Muscle of arm (tissue), 14 donors: ENCODE data around the gene BBS10. TPM values are rescaled to one million over a fixed set of nuclear protein-coding genes. Genes with fewer than 3 reads are reported as not detected.
"Not testable (repeated sequence)": the region's sequence is repeated elsewhere in the genome, so short reads cannot be mapped to it uniquely, and the experiment has no call there.

ENCODE experiments used
- DNase-seq: peaks from one replicate; pipeline ENCODE4 v3.0.0-alpha.2; 2013
- long read RNA-seq, 11 donors: transcript quantifications; one replicate each; lab custom pipeline, GENCODE V29; 2026
- polyA plus RNA-seq, 12 donors: library from polyadenylated mRNA; unstranded; fragments of 120-200 nt; gene quantifications; one replicate each; pipeline ENCODE4 v1.2.1, GENCODE V29; 2013; ENCODE audit not compliant: insufficient read length in 12 of 12

The BBS10 gene
- polyA plus RNA-seq = 10 to 100 TPM in 11 of 12 donors, not detected in 1; 13.6 to 19.8 (median 16.5) TPM
- long read RNA-seq, donor 1, transcript BBS10-201 (2 exons, 3,595 nt) = major isoform, 5 of 5 reads
- long read RNA-seq, donor 1, partial matches to known transcripts = 0 of 5 reads
- long read RNA-seq, donor 1, other reads (novel, unspliced or antisense) = 0 of 5 reads
- long read RNA-seq, donor 2, transcript BBS10-201 (2 exons, 3,595 nt) = major isoform, 7 of 7 reads
- long read RNA-seq, donor 2, partial matches to known transcripts = 0 of 7 reads
- long read RNA-seq, donor 2, other reads (novel, unspliced or antisense) = 0 of 7 reads
- long read RNA-seq, donor 3, partial matches to known transcripts = 0 of 2 reads
- long read RNA-seq, donor 3, other reads (novel, unspliced or antisense) = 0 of 2 reads
- long read RNA-seq, donor 4, partial matches to known transcripts = 0 of 4 reads
- long read RNA-seq, donor 4, other reads (novel, unspliced or antisense) = 0 of 4 reads
- long read RNA-seq, donor 5 = 0 reads
- long read RNA-seq, donor 6, partial matches to known transcripts = 0 of 3 reads
- long read RNA-seq, donor 6, other reads (novel, unspliced or antisense) = 0 of 3 reads
- long read RNA-seq, donor 7, partial matches to known transcripts = 0 of 1 reads
- long read RNA-seq, donor 7, other reads (novel, unspliced or antisense) = 0 of 1 reads
- long read RNA-seq, donor 8, partial matches to known transcripts = 0 of 4 reads
- long read RNA-seq, donor 8, other reads (novel, unspliced or antisense) = 0 of 4 reads
- long read RNA-seq, donor 9, partial matches to known transcripts = 0 of 2 reads
- long read RNA-seq, donor 9, other reads (novel, unspliced or antisense) = 0 of 2 reads
- long read RNA-seq, donor 10, transcript BBS10-201 (2 exons, 3,595 nt) = major isoform, 6 of 6 reads
- long read RNA-seq, donor 10, partial matches to known transcripts = 0 of 6 reads
- long read RNA-seq, donor 10, other reads (novel, unspliced or antisense) = 0 of 6 reads
- long read RNA-seq, donor 11, transcript BBS10-201 (2 exons, 3,595 nt) = major isoform, 8 of 8 reads
- long read RNA-seq, donor 11, partial matches to known transcripts = 0 of 8 reads
- long read RNA-seq, donor 11, other reads (novel, unspliced or antisense) = 0 of 8 reads

GRCh38 chr12:76348079-76348901 is at the start of gene BBS10:
Gene BBS10 (minus strand): TSS chr12:76348415. CDS start chr12:76348358, 57 bp downstream.
- peak; percentile 92 for DNase-seq

DNA sequence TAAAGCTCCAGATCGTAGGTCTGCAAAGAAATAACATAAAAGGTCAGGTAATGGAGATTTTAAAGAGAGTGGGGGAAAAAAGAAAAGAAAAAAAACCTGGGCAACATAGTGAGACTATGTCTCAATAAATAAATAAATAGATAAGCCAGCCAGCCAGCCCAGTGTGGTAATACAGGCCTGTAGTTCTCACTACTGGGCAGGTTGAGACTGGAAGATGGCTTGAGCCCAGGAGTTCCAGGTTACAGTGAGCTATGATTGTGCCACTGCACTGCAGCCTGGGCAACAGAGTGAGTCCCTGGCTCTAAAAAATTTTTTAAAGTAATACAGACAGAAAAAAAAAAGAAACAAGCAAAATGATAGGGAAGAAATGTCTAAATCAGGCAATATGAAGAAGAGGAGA is 43.2 kb upstream of the BBS10 start:
- no peak for DNase-seq

GRCh38 chr12:76387614-76388013 is 39.4 kb upstream of the BBS10 start:
- DNase-seq = no peak

GRCh38 chr12:76384560-76384959 is 36.3 kb upstream of the BBS10 start:
- no peak for DNase-seq

GRCh38 chr12:76383988-76384387 is 35.8 kb upstream of the BBS10 start:
- no peak for DNase-seq

DNA sequence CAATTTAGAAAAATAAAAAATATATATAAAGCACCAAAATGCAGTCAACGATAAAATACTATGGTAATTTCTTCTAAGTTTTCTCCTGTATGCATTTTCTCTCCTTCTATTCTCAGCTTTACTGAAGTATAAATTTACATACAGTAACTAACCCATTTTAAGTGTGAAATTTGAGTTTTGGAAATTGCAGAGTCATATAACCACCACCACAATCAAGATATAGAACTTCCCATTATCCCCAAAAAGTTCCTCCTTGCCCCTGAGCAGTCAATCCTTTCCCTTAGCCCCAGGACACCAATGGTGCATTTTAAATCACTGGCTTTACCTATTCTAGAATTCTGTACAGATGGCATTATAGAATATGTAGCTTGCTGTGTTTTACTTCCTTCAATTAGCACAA is 31.0 kb upstream of the BBS10 start:
- DNase-seq = no peak

GRCh38 chr12:76376876-76377275 is 28.7 kb upstream of the BBS10 start:
- not testable (repeated sequence) for DNase-seq

DNA sequence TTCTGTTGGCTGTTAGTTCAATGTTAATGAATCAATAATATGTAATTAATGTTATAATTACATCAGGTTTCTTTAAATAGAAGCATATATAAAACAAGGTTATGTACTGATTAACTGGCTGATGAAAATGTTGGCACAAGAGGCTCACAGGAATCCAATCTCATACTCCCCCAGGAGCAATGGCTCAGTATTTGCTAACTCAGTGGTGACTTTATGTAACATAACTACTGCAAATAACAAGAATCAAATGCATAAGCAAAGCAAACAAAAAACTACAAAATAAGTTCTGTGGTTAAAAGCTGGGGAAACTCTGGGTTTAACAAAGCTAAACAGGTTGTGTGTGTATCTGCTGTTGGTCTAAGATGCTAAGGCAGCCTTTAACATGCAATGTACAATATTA is 27.7 kb upstream of the BBS10 start:
- no peak for DNase-seq

DNA sequence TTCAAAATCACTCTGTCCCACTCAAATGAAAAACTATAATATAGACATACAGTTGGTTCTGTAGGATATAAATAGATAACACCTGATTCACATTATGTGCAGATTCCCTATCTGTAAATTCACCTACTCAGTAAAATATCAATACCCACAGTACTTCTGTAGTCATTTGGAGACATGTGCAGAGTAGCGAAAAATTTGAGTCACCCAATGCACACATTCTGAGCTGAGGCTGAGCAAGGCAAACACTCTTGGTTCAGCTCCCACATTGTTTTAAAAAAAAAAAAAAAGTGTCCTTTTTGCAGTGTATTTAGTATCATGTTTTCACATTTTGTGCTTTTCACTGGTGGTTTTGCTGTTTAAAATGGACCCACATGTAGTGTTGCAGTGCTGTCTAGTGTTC is 27.3 kb upstream of the BBS10 start:
- DNase-seq = no peak

DNA sequence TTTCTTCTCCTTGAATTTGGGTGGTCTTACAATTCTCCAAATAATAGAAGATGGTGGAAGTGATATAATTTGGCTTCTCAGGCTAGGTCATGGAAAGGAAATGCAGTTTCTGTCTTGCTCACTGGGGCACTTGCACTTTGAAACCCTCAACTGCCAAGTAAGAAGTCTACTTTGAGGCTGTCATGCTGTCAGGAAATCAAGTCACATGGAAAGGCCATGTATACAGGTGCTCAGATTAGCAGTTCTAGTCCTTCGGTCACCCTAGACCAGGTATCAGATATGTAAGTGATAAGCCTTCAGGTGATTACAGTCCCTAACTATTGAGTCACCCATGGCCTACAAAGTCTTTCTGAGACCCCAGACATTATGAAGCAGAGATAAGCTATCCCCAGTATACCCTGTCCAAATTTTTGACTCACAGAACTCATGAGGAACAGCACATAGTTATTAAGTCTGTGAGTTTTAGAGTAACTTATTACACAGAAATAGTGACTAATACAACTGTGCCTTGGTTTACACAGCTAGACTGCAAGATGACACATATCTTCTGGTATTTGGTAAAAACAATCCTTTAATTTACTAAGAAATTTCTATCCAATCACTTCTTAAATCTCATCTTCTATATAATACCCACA is 26.3 kb upstream of the BBS10 start:
- no peak for DNase-seq

- no peak for DNase-seq
Measured at GRCh38 chr12:76368230-76368629, 20.0 kb upstream of the BBS10 start.

DNA sequence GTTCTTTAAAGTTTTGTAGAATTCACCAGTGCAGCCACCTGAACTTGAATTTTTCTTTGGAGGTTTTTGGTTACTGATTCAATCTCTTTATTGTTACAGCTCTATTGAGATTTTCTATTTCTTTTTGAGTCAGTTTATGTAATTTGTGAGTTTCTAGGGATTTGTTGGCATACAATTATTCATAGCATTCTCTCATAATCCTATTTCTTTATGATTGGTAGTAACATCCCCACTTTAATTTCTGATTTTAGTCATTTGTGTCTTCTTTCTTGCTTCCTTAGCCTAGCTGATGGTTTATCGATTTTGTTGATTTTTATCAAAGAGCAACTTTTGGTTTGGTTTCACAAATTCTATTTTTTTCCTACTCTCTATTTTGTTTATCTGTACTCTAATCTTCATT is 17.9 kb upstream of the BBS10 start:
- no peak for DNase-seq

GRCh38 chr12:76364131-76364530 is 15.9 kb upstream of the BBS10 start:
- not testable (repeated sequence) for DNase-seq

GRCh38 chr12:76360316-76360715 is 12.1 kb upstream of the BBS10 start:
- no peak for DNase-seq

DNA sequence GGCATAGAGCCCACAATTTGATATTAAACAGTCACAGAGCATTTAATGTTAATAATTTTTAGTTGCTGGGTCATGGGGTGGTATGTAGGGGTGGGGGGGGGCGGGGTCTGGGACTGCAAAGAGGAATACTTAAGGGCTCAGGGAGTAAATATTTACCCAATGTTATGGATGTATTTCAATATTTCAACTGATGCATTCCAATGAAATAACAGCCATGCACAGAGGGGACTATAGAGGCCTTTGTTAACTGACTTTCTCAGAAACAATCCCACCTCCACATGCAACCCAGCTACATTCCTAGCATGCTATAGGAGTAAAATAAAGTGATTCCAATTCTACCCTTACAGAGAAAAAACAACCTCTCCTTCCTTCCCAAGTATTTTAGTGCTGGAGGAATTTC is 7.9 kb upstream of the BBS10 start:
- DNase-seq = no peak

GRCh38 chr12:76346798-76347420 is 1.3 kb downstream of the BBS10 start:
- peak; percentile 59 for DNase-seq

DNA sequence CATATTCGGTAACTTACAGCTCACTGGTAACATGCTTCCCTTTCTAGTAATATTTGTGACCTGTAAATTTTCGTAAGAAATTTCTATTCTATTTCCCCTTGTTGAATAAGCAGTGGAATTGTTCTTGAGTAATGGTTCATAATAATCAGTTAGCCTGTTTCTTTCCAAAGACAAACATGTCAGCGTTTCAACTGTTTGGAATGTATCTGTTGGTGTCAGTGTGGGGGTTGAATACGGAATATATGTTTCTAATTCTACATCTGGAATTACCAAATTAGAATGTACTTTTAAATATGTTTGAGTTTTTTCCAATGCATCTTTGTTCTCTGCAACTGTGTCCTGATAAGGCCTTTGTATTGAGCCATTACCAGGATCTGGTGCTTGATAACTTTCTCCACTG is 2.0 kb downstream of the BBS10 start:
- no peak for DNase-seq

DNA sequence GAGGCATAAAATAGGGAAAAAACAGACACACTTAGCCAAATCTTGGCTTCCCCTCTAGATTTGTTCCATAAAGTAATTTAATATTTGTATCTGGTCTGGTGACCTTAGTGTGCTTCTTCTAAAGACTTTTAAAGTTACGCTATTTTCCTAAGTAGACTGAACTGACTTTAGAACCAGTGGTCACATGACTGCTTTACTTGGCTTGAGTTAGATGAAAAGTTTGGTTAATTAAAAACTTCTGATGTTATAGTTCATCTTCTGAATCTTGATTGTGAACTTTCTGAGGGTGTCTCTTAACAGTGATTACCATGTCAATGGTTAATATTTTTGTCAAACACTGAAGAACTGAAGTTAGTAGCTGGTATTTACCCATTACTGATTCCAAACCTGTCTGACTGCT is 2.6 kb downstream of the BBS10 start:
- no peak for DNase-seq

- DNase-seq = no peak
Measured at GRCh38 chr12:76341436-76342030, 6.7 kb downstream of the BBS10 start.
